HepG2 (cell line): ENCODE results near the gene CHST3. TPM values are rescaled to one million over a fixed set of nuclear protein-coding genes. Genes with fewer than 3 reads are reported as not detected.

ENCODE experiments used
- ATF2 ChIP-seq: sonication (generic); formaldehyde crosslinking; IDR thresholded peaks from 2 replicates; pipeline ENCODE4 v1.4.0; 2020; ENCODE audit warnings: missing genetic modification reagents
- CCDC6 ChIP-seq: sonication (generic); formaldehyde crosslinking; IDR thresholded peaks from 2 replicates; pipeline ENCODE4 v1.8.1; 2022; ENCODE audit warnings: mild to moderate bottlenecking, missing genetic modification reagents, moderate library complexity
- HBP1 ChIP-seq: IDR thresholded peaks from 2 replicates; pipeline ENCODE4 v1.6.1; 2016; ENCODE audit warnings: low read depth, control low read depth
- HIC2 ChIP-seq: sonication (generic); formaldehyde crosslinking; IDR thresholded peaks from 2 replicates; pipeline ENCODE4 v1.9.0; 2022; ENCODE audit warnings: low read depth, missing genetic modification reagents
- IKZF4 ChIP-seq: sonication (generic); formaldehyde crosslinking; IDR thresholded peaks from 2 replicates; pipeline ENCODE4 v1.5.1; 2020; ENCODE audit warnings: borderline replicate concordance, mild to moderate bottlenecking, low read depth, missing genetic modification reagents; ENCODE audit errors: not compliant biosample characterization
- ZNF143 ChIP-seq: sonication (generic); formaldehyde crosslinking; IDR thresholded peaks from 2 replicates; pipeline ENCODE4 v1.4.0; 2020; ENCODE audit warnings: missing genetic modification reagents
- ZNF383 ChIP-seq: sonication (generic); formaldehyde crosslinking; IDR thresholded peaks from 2 replicates; pipeline ENCODE4 v1.4.0; 2020; ENCODE audit warnings: missing genetic modification reagents, mild to moderate bottlenecking, borderline replicate concordance
- ZNF646 ChIP-seq: sonication (generic); formaldehyde crosslinking; IDR thresholded peaks from 2 replicates; pipeline ENCODE4 v1.9.0; 2021; ENCODE audit warnings: mild to moderate bottlenecking, missing genetic modification reagents
- ZNF740 ChIP-seq: sonication (generic); formaldehyde crosslinking; IDR thresholded peaks from 2 replicates; pipeline ENCODE4 v1.4.0; 2020; ENCODE audit warnings: missing genetic modification reagents
- ZNF800 ChIP-seq: sonication (generic); formaldehyde crosslinking; IDR thresholded peaks from 2 replicates; pipeline ENCODE4 v1.4.0; 2020; ENCODE audit warnings: missing genetic modification reagents
- ZSCAN22 ChIP-seq: sonication (generic); formaldehyde crosslinking; IDR thresholded peaks from 2 replicates; pipeline ENCODE4 v1.4.0; 2020; ENCODE audit warnings: mild to moderate bottlenecking, missing genetic modification reagents
- polyA plus RNA-seq, 8 experiments: library from polyadenylated mRNA; depleted of rRNA in 3 of 8; stranded (reverse) in 7 of 8; unstranded in 1 of 8; fragments of >200 nt; fragmentation: Illumina TruSeq in 4 of 8; extraction: Trizol in 4 of 8; gene quantifications; 2 replicates each; pipeline versions ENCODE4 v1.2.1 to v1.2.3, GENCODE V29; 2011 to 2016; ENCODE audit warnings: low read depth in 4 of 8, missing spikeins in 1 of 8, mixed read lengths in 1 of 8; ENCODE audit not compliant: insufficient read depth in 1 of 8
- total RNA-seq, 5 experiments: library from RNA; depleted of rRNA; stranded (reverse); fragments of >200 nt; fragmentation: Illumina TruSeq; extraction: Trizol; gene quantifications; 2 replicates each; pipeline ENCODE4 v1.2.3, GENCODE V29; 2016; ENCODE audit warnings: low read depth in 1 of 5
- TF ChIP-seq, protein P1 (sequence below): IDR thresholded peaks from 2 replicates; pipeline ENCODE4 v1.6.1; 2016; ENCODE audit warnings: missing compliant biosample characterization, missing genetic modification reagents, borderline replicate concordance

CHST3 gene
- total and polyA plus RNA-seq, 2 of the 13 experiments (the other 11 are each of a cell fraction or from before 2014, with no cell fraction given): 7.2 to 18.7 TPM

DNA sequence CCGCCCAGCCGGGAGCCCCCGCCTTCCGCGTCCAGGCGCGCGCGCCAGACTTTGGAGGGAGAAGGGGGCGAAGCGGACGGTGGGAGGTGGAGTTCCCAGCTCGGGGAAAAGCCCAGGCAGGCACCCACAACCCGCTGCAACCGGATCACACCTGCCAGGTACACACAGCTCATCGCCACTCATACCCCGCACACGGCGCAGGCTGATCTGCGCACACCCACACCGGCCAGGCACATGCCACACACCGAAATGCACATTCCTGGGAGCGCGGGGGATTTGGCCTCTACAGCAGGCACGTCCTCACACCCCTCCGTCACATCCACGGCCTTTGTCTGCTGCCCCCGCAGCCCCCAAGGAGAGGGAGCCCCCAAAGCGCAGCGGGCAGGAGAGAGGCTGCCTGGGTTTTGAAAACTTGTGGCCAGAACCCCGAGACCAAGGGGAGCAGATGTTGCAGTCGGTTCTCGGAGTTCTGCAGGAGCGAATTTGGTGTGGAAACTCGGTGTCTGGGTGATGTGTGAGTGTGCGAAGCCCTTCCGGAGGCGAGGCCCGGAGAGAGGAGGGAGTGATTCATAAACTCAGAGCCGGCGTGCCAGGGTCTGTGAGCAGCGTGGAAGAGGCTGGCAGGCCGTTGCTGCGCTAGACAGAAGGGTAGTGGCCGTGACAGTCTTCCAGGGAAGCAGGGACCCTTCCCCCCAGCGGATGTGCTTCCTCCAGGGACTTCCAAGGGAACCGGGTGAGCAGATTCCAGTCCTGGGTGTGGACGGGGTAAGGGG is 734 bp downstream of the CHST3 start (continued):
- TF ChIP-seq HBP1 (CRISPR knock-in tag) (no peak), ZSCAN22 (CRISPR knock-in tag) (no peak), HIC2 (CRISPR knock-in tag) (peak; percentile 17; the same call in 1 of the 2 replicates), IKZF4 (CRISPR knock-in tag) (no peak), ZNF383 (CRISPR knock-in tag) (no peak), ZNF800 (CRISPR knock-in tag) (no peak), ZNF740 (CRISPR knock-in tag) (no peak), ATF2 (CRISPR knock-in tag) (no peak), CCDC6 (CRISPR knock-in tag) (no peak), ZNF646 (CRISPR knock-in tag) (0 out of 2 replicates have a peak, but pooled peaks have one; percentile 5), ZNF143 (CRISPR knock-in tag) (no peak)
- TF ChIP-seq, protein P1, sequence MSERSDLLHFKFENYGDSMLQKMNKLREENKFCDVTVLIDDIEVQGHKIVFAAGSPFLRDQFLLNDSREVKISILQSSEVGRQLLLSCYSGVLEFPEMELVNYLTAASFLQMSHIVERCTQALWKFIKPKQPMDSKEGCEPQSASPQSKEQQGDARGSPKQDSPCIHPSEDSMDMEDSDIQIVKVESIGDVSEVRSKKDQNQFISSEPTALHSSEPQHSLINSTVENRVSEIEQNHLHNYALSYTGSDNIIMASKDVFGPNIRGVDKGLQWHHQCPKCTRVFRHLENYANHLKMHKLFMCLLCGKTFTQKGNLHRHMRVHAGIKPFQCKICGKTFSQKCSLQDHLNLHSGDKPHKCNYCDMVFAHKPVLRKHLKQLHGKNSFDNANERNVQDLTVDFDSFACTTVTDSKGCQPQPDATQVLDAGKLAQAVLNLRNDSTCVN (CRISPR knock-in tag): no peak
